GM18868 (cell line): ENCODE results near the gene STKLD1.
"Not testable (repeated sequence)": the region's sequence is repeated elsewhere in the genome, so short reads cannot be mapped to it uniquely, and the experiment has no call there.

Experiments used
- ATAC-seq: cut with Tn5 transposase; IDR thresholded peaks from one replicate; pipeline ENCODE4 v1.9.1; 2021; ENCODE audit warnings: mild to moderate bottlenecking, moderate library complexity; ENCODE audit not compliant: unreplicated experiment

Gene STKLD1

GRCh38 chr9:133360400-133361393 is 15.5 kb upstream of the STKLD1 start:
- ATAC-seq, result no peak

GRCh38 chr9:133361507-133362092 is 14.6 kb upstream of the STKLD1 start:
- ATAC-seq, result no peak

- no peak for ATAC-seq
These were observed 13.7 kb upstream of the STKLD1 start for GRCh38 chr9:133362359-133363044.

- ATAC-seq, result no peak
These were observed 9.7 kb upstream of the STKLD1 start for GRCh38 chr9:133366435-133366834.

GRCh38 chr9:133367221-133367620 is 8.9 kb upstream of the STKLD1 start:
- ATAC-seq, result no peak

- no peak for ATAC-seq
These were observed 8.4 kb upstream of the STKLD1 start for GRCh38 chr9:133367778-133368177.

- no peak for ATAC-seq
These were observed 7.8 kb upstream of the STKLD1 start for GRCh38 chr9:133368249-133368881.

GRCh38 chr9:133369422-133369821 is 6.7 kb upstream of the STKLD1 start:
- ATAC-seq, result no peak

- ATAC-seq, result no peak
These were observed 6.2 kb upstream of the STKLD1 start for GRCh38 chr9:133369933-133370332.

- ATAC-seq, result no peak
These were observed 5.5 kb upstream of the STKLD1 start for GRCh38 chr9:133370685-133371084.

- no peak for ATAC-seq
These were observed 4.9 kb upstream of the STKLD1 start for GRCh38 chr9:133371261-133371711.

- no peak for ATAC-seq
These were observed 4.0 kb upstream of the STKLD1 start for GRCh38 chr9:133372144-133372543.

GRCh38 chr9:133374612-133375115 is 1.5 kb upstream of the STKLD1 start:
- no peak for ATAC-seq

- ATAC-seq, result no peak
These were observed 946 bp upstream of the STKLD1 start for GRCh38 chr9:133375116-133375723.

GRCh38 chr9:133377280-133377679 is 1.1 kb downstream of the STKLD1 start:
- not testable (repeated sequence) for ATAC-seq

- no peak for ATAC-seq
These were observed 1.6 kb downstream of the STKLD1 start for GRCh38 chr9:133377721-133378216.

GRCh38 chr9:133378408-133378962 is 2.3 kb downstream of the STKLD1 start:
- no peak for ATAC-seq

- no peak for ATAC-seq
These were observed 3.3 kb downstream of the STKLD1 start for GRCh38 chr9:133379153-133380086.

GRCh38 chr9:133380734-133381133 is 4.6 kb downstream of the STKLD1 start:
- no peak for ATAC-seq
